ENCODE data around the gene RETREG2.

The RETREG2 gene

DNA sequence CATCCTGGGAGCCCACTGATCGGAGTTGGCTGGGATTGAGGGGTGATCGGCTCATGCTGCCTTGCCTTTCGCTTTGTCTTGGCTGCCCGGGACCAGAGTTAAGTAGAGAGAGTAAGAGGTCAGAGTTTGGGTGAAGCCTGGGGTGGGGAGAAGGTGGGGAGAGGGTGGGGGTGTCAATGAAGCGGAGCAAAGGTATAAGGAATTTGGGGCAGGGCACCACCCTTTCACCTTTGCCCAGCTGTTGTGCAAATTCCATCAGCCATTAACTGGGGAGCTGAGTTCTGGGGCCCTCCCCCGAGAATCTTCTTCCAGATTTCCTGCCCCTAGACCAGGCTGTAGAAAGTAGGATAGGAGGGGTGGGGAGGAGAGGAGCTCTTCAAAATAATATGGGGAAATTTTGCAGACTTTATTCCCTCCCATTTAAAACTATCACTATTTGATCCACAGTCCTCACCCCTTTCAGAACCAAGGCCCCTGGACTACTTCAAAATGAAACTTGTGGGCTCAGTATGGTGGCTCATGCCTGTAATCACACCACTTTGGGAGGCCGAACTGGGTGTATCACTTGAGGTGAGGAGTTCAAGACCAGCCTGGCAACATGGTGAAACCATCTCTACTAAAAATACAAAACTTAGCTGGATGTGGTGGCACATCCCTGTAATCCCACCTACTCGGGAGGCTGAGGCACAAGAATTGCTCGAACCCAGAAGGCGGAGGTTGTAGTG, 8.0 kb upstream of the RETREG2 start, which contains the start of gene SLC23A3:
TSS of gene SLC23A3 (minus strand) at position 100 of the 725 bp plus-strand sequence. CDS start at position 55, 45 bp downstream.
- no peak for DNase-seq (ENCODE audit: low read depth in 2 of 2)

DNA sequence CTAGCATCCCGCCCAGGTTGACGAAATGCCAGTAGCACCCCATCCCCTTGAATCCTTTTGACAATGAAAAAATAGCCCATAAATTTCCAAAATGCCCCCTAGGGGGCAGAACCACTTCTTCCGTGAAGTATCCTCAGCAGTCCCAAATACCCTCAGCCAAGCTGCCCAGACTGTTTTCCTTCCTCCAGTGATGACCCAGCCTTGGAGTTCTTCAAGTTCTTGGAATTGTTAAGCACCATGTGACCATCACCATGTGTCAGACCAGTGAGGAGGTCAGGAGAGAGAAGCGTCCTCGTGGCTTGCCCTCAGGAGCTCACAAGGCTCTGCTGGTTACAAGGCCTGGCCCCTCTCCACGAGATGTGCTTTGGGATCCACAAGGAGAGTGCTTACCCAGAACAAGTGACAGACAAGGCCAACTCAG, 6.8 kb upstream of the RETREG2 start:
- DNase-seq (ENCODE audit: low read depth in 2 of 2) = peak in 1 of 2 donors; percentile 21

DNA sequence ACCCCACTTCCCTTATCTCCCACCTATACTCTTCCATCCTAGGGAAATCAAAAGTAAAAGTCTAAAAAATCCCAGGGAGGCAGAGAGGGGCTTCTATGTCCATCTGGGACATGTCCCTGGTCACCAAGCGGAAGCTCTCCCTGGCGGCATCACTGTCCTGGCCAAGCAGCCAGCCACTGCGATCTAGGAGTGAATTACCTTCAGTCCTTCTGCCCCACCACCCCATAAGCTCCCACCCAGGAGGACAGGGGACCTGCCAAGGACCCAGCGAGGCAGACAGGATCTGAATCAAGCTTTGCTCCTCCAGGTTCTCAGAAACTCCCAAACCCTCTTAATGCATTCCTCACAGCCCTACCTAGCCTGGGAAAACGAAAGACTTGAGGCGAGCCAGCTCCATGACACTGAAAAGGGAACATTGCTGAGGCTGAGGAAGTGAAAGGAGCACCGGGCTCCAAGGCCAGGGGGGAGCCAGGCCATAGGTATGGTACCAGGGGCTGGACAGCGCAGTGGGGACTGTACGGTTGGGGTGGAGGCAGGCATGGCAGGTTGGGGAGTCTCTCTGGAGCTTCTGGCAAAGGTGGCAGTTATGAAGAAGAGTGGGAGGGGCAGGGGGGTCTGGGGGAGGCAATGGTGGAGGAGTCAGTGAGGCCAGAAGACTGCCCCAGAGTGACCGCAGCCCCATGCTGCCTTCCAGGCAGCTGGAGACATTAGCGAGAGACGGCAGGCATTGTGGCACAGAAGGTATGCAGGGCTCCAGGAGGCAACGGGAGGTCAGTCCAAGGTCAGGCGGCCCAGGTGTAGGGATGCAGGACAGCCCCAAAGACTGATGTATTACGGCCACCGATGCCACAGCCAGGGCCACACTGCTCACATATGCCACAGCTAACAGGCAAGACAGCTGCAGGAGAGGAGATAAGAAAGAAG, 5.6 kb upstream of the RETREG2 start:
- no peak for DNase-seq (ENCODE audit: low read depth in 2 of 2)

DNA sequence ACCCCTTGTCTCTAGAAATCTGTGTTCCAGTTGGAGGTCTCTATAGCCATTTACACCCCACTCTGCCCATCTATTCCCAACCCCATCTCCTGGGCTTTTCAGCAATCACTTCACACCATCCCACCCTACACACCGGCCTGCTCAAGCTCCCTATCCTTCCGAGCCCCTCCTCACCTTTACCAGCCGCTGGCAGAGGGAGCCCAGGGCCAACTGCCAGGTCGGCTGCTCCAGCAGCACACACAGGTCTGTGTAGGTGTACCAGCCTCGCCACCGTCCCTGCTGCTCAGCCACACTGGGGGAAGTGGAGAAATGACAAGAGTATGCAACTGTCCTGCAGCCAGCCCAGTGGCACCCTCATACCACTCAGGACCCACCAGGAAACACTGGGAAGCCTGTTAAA, 4.9 kb upstream of the RETREG2 start:
- no peak for DNase-seq (ENCODE audit: low read depth in 2 of 2)

DNA sequence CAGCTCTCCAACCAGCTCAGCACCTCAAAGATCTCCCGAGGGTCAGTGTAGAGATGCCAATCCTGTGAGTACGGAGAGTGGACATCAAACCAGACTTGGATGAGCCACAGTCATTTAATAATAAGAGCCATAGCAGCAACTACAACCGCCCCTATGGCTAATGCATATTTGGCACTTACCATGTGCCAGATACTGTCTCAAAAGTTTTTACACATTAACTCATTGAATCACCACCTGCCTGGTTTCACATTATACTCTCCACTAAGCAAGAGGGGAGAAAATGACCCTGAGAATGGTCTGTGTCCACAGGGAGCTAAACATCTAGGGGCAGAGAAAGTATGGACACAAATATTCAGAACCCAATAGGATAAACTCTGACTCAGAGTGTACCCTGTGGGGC, 3.9 kb upstream of the RETREG2 start:
- DNase-seq (ENCODE audit: low read depth in 2 of 2) = no peak

DNA sequence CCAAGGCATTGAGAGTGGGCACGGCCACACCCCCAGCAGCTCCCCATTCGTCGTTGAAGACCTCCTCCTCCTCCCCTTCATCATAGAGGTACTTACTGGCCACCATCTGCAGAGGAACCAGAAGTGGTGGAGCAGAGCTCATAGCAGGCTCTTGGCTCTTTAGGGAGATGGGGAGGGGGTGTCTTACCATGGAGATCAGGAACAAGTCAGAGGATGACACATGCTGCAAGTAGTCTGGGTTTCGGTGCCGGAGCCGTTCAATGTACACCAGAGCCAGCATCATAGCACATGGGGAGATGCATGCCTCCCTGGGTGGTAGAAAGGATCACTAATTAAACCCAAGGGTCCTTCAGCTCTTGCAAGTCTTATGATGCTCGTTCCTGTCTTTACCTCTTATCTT, 3.3 kb upstream of the RETREG2 start:
- no peak for DNase-seq (ENCODE audit: low read depth in 2 of 2)

DNA sequence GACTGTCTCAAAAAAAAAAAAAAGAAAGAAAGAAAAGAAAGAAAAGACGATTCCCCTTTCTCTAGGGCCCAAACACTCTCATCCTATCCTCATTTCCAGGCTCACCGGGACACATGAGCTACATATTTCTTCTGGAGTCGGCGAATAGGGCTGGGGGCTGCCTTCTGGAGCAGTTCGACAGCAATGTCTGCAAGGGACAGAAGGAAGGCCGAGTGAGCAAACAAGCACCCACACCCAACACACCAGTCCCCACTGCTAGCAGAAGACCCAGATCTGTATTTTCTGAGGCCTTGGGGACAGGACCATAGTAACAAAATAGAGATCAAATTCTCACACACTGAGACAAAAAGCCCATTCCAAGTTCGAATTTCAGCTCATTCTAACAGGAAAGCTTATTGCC, 2.6 kb upstream of the RETREG2 start:
- DNase-seq (ENCODE audit: low read depth in 2 of 2) = no peak

DNA sequence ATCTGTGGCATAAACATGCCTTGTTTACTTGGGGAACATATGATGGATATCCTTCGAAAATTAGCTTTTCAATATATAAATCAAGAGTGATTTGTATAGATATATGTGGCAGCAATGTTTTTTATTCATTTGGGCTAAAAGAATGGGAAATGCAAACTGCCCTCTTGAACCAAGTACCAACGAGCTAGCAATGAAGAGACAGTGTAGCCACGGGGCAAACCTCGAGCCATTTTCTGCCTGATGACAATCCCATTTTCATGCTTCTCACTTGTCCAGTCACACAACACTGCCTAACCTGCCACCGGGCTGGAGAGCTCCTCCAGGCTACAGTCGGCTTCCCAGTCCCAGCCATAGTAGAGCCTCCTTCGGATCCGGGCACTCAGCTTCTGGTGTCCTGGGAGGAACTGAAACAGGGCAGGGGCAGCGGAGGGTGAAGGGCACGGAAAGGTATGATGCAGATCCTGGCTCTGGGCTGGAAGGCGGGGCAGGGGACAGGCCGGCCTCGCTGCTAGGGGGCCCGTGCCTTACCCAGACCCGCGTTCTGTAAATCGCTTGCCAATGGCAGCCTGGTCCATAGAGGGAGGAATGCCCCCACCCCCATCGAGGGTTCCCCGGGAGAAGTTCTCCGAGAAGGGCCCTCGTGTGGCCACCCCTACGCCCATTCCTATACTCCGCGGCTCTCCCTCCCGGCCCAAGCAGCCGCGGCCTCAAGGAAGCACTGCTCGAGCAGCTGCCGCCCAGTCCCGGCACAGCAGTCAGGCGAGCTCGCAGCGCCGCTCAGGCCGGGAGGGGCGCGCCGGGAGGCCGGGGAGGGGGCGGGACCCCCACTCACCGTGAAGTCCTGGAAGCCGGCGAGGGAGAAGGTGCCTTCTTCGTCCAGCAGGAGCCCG, 1.9 kb upstream of the RETREG2 start:
- peak; percentile 17 to 20 for DNase-seq (ENCODE audit: low read depth in 2 of 2)

DNA sequence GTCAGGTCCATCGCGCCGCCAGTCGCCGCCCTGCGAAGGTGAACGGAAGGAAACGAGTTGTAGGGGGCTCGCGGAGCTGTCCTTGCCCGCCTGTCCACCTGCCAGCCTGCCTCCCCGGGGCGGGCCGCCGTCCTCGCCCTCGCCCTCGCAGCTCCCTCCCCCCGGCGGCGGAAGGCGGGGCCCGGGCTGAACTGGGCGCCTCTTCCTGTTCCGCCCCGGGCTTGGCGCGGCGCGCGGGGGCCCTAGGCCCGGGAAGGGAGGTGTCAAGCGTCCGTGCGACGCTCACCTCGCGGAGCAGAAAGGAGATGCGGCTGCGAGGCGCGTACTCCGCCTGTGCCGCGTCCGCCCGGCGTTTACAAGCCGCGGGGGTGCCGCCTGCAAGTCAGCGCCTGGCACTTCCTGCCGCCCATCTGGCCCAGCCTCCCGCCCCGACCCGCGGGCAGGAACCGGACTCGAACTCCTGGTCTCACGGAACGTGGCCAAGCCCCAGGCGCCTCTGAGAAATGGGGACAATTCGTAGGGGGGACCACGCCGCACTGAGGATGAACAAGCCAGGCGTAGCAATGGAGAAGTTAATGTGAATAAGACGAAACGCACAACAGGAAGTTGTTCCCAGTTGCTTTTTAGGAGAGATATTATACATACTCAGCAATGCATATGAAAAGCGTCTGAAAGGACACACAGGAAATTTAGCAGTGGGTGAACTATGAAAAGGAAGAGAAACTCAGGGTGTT, 1.1 kb upstream of the RETREG2 start, which contains the start of gene CNPPD1:
TSS of gene CNPPD1 (minus strand) at position 108 of the 734 bp plus-strand sequence. CDS start at position 11, 97 bp downstream.
- DNase-seq (ENCODE audit: low read depth in 2 of 2) = peak; percentile 66 to 88

DNA sequence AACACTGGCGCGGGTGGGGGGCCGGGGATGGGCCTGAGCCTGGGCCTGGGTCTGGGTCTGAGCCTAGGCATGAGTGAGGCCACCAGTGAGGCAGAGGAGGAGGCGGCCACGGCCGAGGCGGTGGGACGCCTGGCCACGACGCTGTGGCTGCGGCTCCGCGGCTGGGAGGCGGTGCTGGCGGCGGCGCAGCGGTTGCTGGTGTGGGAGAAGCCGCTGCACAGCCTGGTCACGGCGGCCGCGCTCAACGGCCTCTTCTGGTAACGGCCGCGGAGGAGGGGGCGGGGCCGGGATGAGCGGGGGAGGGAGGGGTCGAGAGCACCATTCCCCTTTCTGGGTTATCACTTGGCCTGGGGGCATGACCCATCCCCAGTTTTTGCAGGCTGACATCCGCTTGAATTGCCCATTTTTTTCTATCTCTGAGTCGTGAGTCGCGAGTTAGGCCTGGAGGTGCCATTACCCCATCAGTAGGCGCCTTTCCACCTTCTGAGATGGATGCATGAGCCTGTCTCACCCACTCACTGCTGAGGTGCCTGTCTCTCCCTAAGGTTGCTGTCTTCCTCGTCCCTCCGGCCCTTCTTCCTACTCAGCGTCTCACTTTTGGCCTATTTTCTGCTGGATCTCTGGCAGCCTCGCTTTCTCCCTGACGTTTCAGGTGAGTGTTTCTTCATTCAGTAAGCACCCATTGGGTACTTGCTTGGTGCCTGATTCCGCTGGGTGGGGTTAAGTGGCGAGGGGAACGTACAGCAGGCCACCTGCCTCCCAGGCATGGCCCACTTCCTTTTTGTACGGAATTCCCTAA, 501 bp downstream of the RETREG2 start:
- DNase-seq (ENCODE audit: low read depth in 2 of 2) = peak in 1 of 2 donors; percentile 32

DNA sequence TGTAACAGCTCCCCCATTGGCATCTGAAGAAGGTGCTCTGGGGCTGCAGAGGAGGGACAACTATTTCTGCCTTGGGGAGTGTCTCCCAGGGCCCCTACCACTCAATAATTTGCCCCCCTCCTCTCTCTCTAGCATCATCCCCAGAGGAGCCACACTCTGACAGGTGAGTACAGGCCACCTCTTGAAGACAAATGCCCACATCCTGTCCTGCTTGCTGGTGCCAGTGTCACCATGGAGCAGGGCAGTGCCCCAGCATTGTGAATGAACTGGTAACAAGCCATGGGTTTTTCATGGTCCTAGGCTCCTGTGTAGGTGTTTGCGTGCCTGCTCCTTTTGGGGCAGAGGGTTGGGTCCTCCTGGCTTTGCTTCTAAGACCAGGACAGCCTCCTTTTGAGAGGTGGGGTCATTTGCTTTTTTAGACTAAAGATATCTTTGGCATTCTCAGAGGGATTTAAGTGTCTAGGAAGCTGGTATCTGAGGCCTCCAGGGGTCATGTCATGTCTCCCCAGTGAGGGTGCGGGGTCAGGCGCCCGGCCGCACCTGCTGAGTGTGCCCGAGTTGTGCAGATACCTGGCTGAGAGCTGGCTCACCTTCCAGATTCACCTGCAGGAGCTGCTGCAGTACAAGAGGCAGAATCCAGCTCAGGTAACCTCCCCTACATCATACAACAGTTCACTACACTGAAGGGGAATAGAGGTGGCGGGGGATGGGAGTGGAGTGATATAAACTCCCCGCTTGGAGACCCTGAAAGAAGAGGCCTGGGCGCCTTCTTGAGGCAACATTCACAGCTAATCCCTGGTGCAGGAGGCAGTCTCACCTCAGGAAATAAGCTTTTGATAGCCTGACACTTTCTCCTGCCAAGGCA, 1.8 kb downstream of the RETREG2 start:
- no peak for DNase-seq (ENCODE audit: low read depth in 2 of 2)

DNA sequence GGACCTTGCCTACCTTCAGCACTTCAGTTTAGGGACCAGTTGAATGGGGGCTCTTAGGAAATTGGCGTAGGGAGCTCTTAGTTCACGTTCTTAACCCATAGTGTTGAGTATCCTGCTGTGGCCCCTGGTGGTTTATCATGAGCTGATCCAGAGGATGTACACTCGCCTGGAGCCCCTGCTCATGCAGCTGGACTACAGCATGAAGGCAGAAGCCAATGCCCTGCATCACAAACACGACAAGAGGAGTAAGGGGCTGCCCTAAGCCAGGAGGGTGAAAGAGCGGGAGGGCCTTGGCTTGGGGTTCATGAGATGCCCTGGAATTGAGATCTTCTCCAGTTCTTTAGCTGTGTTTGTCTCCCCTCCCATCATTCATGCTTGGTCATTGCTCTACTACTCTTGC, 2.9 kb downstream of the RETREG2 start:
- DNase-seq (ENCODE audit: low read depth in 2 of 2) = no peak

DNA sequence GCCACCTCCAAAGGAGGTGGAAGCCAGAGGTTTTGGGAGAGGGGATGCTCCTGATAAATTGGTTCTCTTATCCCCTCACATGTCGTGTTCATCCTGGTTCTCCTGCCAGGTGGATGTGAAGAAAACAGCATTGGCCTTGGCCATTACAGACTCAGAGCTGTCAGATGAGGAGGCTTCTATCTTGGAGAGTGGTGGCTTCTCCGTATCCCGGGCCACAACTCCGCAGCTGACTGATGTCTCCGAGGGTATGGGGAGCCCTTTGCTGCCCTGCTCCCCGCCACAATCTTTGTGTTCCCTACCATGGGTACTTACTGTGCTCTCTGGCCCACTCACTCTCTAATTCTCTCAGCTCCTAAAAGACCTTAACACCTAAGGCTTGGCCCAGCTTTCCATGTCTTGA, 3.5 kb downstream of the RETREG2 start:
- no peak for DNase-seq (ENCODE audit: low read depth in 2 of 2)

DNA sequence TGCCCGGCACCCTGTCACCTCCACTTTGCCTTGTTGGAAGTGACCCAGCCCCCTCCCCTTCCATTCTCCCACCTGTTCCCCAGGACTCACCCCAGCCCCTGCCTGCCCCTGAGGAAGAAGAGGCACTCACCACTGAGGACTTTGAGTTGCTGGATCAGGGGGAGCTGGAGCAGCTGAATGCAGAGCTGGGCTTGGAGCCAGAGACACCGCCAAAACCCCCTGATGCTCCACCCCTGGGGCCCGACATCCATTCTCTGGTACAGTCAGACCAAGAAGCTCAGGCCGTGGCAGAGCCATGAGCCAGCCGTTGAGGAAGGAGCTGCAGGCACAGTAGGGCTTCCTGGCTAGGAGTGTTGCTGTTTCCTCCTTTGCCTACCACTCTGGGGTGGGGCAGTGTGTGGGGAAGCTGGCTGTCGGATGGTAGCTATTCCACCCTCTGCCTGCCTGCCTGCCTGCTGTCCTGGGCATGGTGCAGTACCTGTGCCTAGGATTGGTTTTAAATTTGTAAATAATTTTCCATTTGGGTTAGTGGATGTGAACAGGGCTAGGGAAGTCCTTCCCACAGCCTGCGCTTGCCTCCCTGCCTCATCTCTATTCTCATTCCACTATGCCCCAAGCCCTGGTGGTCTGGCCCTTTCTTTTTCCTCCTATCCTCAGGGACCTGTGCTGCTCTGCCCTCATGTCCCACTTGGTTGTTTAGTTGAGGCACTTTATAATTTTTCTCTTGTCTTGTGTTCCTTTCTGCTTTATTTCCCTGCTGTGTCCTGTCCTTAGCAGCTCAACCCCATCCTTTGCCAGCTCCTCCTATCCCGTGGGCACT, 4.5 kb downstream of the RETREG2 start:
- no peak for DNase-seq (ENCODE audit: low read depth in 2 of 2)

DNA sequence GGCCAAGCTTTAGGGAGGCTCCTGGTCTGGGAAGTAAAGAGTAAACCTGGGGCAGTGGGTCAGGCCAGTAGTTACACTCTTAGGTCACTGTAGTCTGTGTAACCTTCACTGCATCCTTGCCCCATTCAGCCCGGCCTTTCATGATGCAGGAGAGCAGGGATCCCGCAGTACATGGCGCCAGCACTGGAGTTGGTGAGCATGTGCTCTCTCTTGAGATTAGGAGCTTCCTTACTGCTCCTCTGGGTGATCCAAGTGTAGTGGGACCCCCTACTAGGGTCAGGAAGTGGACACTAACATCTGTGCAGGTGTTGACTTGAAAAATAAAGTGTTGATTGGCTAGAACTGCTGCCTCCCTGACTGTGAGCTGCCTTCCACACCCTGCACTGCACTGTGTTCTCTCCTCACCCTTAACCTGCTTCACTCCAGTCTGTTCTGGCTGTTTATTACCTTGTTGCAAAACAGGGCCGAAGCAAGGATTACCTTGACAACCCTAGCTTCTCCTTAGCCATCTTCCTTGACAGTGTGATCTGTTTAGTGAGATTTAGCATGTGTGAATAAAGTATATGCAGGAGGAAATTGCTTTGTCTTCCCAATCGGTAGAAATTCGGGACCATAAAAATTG, 5.2 kb downstream of the RETREG2 start:
- DNase-seq (ENCODE audit: low read depth in 2 of 2) = no peak

DNA sequence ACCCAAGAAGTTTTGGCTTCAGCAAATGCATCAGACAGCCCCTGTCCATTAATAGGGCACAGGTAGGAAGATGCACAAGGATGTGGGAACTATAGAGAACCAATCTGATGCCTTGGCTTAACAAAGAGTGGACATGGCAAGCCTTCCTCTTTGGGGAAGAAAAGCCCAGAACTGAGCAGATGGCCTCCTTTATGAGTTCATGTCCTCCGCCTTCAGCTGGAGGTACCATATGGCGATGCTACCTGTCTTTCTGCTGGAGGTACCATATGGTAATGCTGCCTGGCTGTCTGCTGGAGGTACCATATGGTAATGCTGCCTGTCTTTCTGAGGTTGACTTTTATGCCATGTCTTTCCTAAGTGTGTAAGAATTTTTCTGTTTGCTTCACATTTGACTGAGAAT, 6.0 kb downstream of the RETREG2 start:
- no peak for DNase-seq (ENCODE audit: low read depth in 2 of 2)

DNA sequence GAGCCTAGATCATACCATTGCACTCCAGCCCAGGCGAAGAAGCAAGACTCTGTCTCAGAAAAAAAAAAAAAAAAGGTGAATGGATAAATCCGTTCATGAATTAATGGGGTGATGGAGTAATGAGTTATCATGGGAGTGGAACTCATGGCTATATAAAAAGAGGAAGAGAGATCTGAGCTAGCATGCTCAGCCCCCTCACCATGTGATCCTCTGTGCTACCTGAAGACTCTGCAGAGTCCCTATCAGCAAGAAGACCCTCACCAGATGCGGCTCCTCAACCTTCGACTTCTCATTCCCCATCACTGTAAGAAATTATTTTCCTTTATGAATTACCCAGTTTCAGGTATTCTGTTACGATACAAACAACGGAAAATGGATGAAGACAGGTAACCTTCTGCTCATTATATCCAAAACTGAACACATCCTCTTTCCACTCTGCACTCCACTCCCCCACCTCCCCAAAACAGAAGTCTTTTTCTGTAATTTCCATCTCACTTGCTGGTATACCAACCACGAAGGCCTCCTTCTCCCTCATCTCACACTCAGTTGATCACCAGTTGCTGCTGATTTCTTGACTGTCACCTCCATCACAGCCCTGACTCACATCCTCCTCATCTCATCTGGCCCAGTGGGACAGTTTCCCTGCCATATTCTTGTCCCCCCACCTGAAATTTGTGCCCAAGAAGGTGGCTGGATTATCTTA, 8.8 kb downstream of the RETREG2 start:
- DNase-seq (ENCODE audit: low read depth in 2 of 2) = no peak

Data from stimulated activated CD4-positive, alpha-beta T cell treated with anti-CD3 and anti-CD28 coated beads, Interleukin-1b, Interleukin-23, amount 100 ng/mL, for 4 hours (primary cell).